Stomach (tissue), 9 donors: ENCODE measurements around the gene AKAP6. TPM values are rescaled to one million over a fixed set of nuclear protein-coding genes. Genes with fewer than 3 reads are reported as not detected.

Source experiments
- DNase-seq, 2 donors: peaks; one replicate each; pipeline versions ENCODE4 v3.0.0 to v3.0.0-alpha.2; 2013 to 2019
- H3K27ac ChIP-seq, 5 donors: fragments of 200-600 bp in 4 of 5; sonication (generic) in 4 of 5; one replicate each; pipeline ENCODE4 v1.5.1; 2013 to 2019; ENCODE audit warnings: mild to moderate bottlenecking in 1 of 5, moderate library complexity in 1 of 5
- H3K27me3 ChIP-seq, 3 donors: fragments of 200-600 bp; sonication (generic); one replicate each; pipeline ENCODE4 v1.5.1; 2017 to 2019; ENCODE audit warnings: mixed run types in 1 of 3
- H3K36me3 ChIP-seq, 4 donors: fragments of 200-600 bp; sonication (generic); 1 replicate in 3 of 4; 2 replicates in 1 of 4; pipeline ENCODE4 v1.5.1; 2016 to 2019
- H3K4me1 ChIP-seq, 4 donors: fragments of 200-600 bp; sonication (generic); one replicate each; pipeline ENCODE4 v1.5.1; 2016 to 2019
- H3K4me3 ChIP-seq, 4 donors: fragments of 200-600 bp; sonication (generic) in 3 of 4; one replicate each; pipeline ENCODE4 v1.5.1; 2016 to 2019; ENCODE audit warnings: mild to moderate bottlenecking in 1 of 4
- H3K9me3 ChIP-seq, 4 donors: fragments of 200-600 bp; sonication (generic); one replicate each; pipeline ENCODE4 v1.5.1; 2016 to 2019
- CTCF ChIP-seq, 7 experiments: fragments of 450-650 bp in 4 of 7; fragments of 200-600 bp in 3 of 7; sonication (generic) in 3 of 7; IDR thresholded peaks; one replicate each; pipeline ENCODE4 v1.5.1; 2016 to 2019; ENCODE audit warnings: antibody characterized with exemption in 7 of 7, control low read depth in 2 of 7, mild to moderate bottlenecking in 1 of 7
- EP300 ChIP-seq: sonication (generic); formaldehyde crosslinking; IDR thresholded peaks from one replicate; pipeline ENCODE4 v1.6.1; 2017; ENCODE audit warnings: antibody characterized with exemption
- POLR2A ChIP-seq, 4 donors: fragments of 450-650 bp; IDR thresholded peaks; one replicate each; pipeline ENCODE4 v1.6.1; 2016; ENCODE audit warnings: antibody characterized with exemption in 4 of 4, control low read depth in 2 of 4, mild to moderate bottlenecking in 1 of 4, moderate library complexity in 1 of 4
- POLR2AphosphoS5 ChIP-seq, 3 donors: sonication (generic); formaldehyde crosslinking; IDR thresholded peaks; one replicate each; pipeline ENCODE4 v1.6.1; 2016; ENCODE audit warnings: antibody characterized with exemption in 3 of 3
- WGBS, 5 donors: extraction: QIAGEN DNeasy Blood & Tissue Kit in 3 of 5; methylation state at CpG; one replicate each; pipeline versions ENCODE4 v1.1.5 to v1.1.7; 2013 to 2018; 5-methylcytosine and 5-hydroxymethylcytosine counted together
- intact Hi-C: fragments of 100-400 bp; cut with DNase I; formaldehyde crosslinking; loops from one replicate; pipeline ENCODE4 v1.15.1; 2023; ENCODE audit warnings: low total_unique reads
- polyA plus RNA-seq, 3 donors: library from polyadenylated mRNA; stranded (reverse); fragments of 200-250 nt; gene quantifications; one replicate each; pipeline ENCODE4 v1.2.3, GENCODE V29; 2013
- total RNA-seq, 5 donors: library from RNA; depleted of rRNA; stranded (reverse); fragments of >200 nt; gene quantifications; one replicate each; pipeline versions ENCODE4 v1.1.0 to v1.2.3, GENCODE V29; 2014 to 2016
- donor health status: healthy with polysubstance abuse.
- donor health status: Bipolar disorder and iron deficiency.
- donor health status: healthy.

Gene AKAP6
- total and polyA plus RNA-seq, 8 donors: 0.15 to 132 (median 3.3) TPM

GRCh38 chr14:32497248-32497647 is 168.2 kb downstream of the AKAP6 start:
- no peak for TF ChIP-seq POLR2AphosphoS5 (IDR thresholded peaks at IDR 0.05)
- TF ChIP-seq POLR2A (IDR thresholded peaks at IDR 0.05): no peak
- no peak for TF ChIP-seq CTCF (IDR thresholded peaks at IDR 0.05)
- no peak for TF ChIP-seq EP300
- no peak for DNase-seq
- H3K36me3 ChIP-seq: no peaks in the 10 kb centered on the region
- intact Hi-C loops: no loop called here
- H3K27me3 ChIP-seq: no peaks in the 10 kb centered on the region
- peaks cover 0 to 16% (median 0%) of the 10 kb centered on the region in 4 donors for H3K4me1 ChIP-seq
- no peaks in the 10 kb centered on the region for H3K9me3 ChIP-seq
- no peak overlapping the region for H3K4me3 ChIP-seq
- H3K27ac ChIP-seq: no peak overlapping the region

DNA sequence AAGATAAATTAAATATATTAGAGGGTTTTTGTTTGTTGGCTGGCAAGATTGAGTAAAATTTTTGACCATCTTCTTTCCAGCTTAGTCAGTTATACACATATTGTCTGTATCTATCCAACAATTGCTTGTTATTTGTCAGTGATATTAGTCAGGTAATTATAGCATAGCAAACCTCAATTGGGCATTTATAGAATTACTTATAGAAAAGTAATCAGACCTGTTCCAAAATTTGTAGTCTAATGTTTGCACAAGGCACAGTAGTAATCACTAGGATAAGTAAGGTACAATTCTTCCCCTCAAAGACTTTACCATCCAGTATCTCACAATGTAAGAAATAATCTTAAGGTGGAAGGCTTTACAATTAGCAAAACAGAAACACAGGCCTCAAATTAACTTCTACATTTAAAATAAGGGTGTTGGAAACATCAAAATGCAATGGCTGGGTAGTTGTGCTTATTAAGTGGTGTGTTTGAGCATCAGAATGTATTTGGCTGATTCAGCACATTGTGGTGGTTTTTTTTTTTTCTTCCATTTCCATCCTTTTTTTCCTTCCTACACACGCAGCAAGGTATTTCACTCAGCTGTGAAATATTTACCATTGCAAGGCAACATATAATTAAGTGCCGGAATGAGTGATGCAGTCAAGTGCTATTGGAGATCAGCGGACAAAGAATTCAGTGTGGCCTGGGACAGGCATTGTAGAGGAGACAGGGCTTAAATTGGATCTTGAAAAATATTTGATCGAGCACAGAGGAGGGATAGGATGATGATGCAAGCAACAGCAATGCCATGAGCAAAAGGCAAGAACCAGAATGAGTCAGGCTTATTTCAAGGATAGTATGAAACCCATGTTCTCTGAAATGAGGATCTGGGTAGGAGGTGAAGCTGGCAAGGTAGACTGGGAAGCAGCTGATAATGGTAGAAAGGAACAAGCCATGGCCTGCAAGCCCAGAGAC is 178.2 kb downstream of the AKAP6 start:
- no peak for DNase-seq
- intact Hi-C loops: no loop called here
- H3K27ac ChIP-seq: peak overlapping the region in 2 of 5 donors; percentile 65 to 69
- no peaks in the 10 kb centered on the region for H3K27me3 ChIP-seq
- H3K9me3 ChIP-seq: no peaks in the 10 kb centered on the region
- no peaks in the 10 kb centered on the region for H3K36me3 ChIP-seq
- no peak overlapping the region for H3K4me3 ChIP-seq
- TF ChIP-seq CTCF (IDR thresholded peaks at IDR 0.05) (no peak), POLR2AphosphoS5 (IDR thresholded peaks at IDR 0.05) (peak in 1 of 3 donors; percentile 54)
- WGBS, 5 donors: 77 to 87% (median 83%) methylated on average over 4 of the region's 4 CpGs
- H3K4me1 ChIP-seq: peaks cover 0 to 15% (median 4%) of the 10 kb centered on the region in 4 donors

DNA sequence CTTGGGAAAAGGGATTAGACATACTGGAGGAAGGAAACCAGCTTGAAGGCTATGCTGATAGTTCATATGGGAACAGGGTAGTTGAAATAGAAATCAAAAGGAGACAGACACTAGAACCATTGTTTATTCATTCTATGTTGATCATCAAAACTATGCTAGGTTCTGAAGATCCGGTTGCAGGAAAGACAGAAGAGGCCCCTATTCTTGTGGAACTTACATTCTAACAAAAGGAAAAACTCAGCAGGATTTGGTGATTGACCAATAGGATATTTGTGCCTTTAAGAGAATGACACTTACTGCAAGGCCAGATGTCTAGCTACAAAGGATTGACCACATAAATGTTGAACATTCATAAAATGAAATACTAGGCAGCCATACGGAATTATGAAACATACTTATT is 179.2 kb downstream of the AKAP6 start:
- Histone ChIP-seq H3K4me1 (peaks cover 0 to 25% (median 4%) of the 10 kb centered on the region in 4 donors), H3K9me3 (no peaks in the 10 kb centered on the region), H3K27ac (peak overlapping the region in 3 of 5 donors; percentile 60 to 69 (median 65)), H3K36me3 (no peaks in the 10 kb centered on the region), H3K4me3 (no peak overlapping the region), H3K27me3 (no peaks in the 10 kb centered on the region)
- TF ChIP-seq CTCF (IDR thresholded peaks at IDR 0.05) (no peak), EP300 (no peak), POLR2AphosphoS5 (IDR thresholded peaks at IDR 0.05) (no peak)
- intact Hi-C loops: no loop called here
- no peak for DNase-seq
- 66 to 82% (median 78%) methylated on average over 2 of the region's 2 CpGs for WGBS, 5 donors

DNA sequence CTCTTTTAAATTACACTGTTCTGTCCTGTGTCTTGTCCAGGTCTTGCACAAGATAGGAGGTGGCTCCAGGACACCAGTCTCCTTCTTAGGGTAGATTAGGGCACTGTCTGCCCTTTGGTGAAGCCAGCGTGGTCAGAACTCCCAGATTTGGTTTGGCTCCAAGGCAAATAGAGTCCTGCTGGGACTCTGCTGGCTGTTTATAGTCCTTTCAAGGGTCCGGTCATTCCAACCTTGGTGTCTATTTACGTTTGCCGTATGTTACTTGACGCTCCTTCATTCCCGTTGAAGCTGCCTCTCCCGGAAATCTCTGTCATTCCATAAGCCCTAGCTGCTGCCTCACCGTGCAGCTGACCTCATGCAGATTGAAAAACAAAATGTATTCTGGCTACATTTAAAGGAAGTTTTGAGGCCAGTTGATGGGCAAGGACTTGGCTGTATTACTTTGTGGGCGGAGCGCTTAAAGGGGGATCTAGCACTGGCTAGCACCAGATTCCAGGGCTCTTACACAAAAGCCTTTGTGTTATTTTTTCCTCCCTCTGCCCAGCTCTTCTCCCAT is 180.6 kb downstream of the AKAP6 start:
- intact Hi-C loops: no loop called here
- peak overlapping the region in 1 of 4 donors; percentile 14 for H3K4me3 ChIP-seq

More for the DNA sequence above, 180.6 kb downstream of the AKAP6 start:
- Histone ChIP-seq H3K9me3 (no peaks in the 10 kb centered on the region), H3K36me3 (no peaks in the 10 kb centered on the region), H3K27me3 (no peaks in the 10 kb centered on the region), H3K27ac (peak overlapping the region; percentile 50 to 69 (median 60)), H3K4me1 (peaks cover 0 to 35% (median 4%) of the 10 kb centered on the region in 4 donors)
- 26 to 53% (median 35%) methylated on average over 10 of the region's 10 CpGs for WGBS, 5 donors
- peak; percentile 30 to 64 for DNase-seq
- TF ChIP-seq POLR2A (IDR thresholded peaks at IDR 0.05) (no peak), CTCF (IDR thresholded peaks at IDR 0.05) (no peak), EP300 (peak; percentile 77), POLR2AphosphoS5 (IDR thresholded peaks at IDR 0.05) (peak in 1 of 3 donors; percentile 82)
